Panc1 (cell line): ENCODE data around the gene CSF2RB. TPM values are rescaled to one million over a fixed set of nuclear protein-coding genes. Genes with fewer than 3 reads are reported as not detected.

ENCODE experiments used
- ATAC-seq: fragments of 200-7000 bp; cut with Tn5 transposase; 2 replicates; pipeline ENCODE4 v1.9.1; 2020; ENCODE audit warnings: mild to moderate bottlenecking, moderate library complexity
- BruUV-seq: library from RNA; stranded (reverse); fragments of 400-500 nt; replicated peaks from 2 replicates; lab custom pipeline; 2021; lab: Mats Ljungman, UMichigan
- CTCF ChIA-PET: fragments of 300-600 bp; sonication (Branson Sonifier 250); formaldehyde crosslinking; loops from one replicate; lab custom pipeline; 2022; ENCODE audit warnings: antibody characterized with exemption; lab: Charles Lee
- POLR2A ChIA-PET: fragments of 300-600 bp; sonication (Branson Sonifier 250); formaldehyde crosslinking; loops from one replicate; lab custom pipeline; 2022; ENCODE audit warnings: antibody characterized with exemption; lab: Charles Lee
- DNase-seq: peaks from one replicate; pipeline ENCODE4 v3.0.0-alpha.2; 2010; ENCODE audit warnings: low read depth, low spot score
- H3K27ac ChIP-seq: 2 replicates; pipeline ENCODE4 v1.5.1; 2011; ENCODE audit warnings: mild to moderate bottlenecking, low read length, inconsistent platforms
- H3K27me3 ChIP-seq: fragments of 200-500 bp; sonication (Bioruptor generic); 2 replicates; pipeline ENCODE4 v1.6.0; 2014; ENCODE audit warnings: low read length, inconsistent platforms; ENCODE audit not compliant: control insufficient read depth, insufficient read depth
- H3K36me3 ChIP-seq: fragments of 200-500 bp; sonication (Bioruptor generic); 2 replicates; pipeline ENCODE4 v1.5.1; 2014; ENCODE audit warnings: inconsistent platforms, mild to moderate bottlenecking, low read length, moderate library complexity; ENCODE audit not compliant: control insufficient read depth, insufficient read depth
- H3K4me1 ChIP-seq: 2 replicates; pipeline ENCODE4 v1.5.1; 2011; ENCODE audit warnings: inconsistent platforms, mild to moderate bottlenecking, low read length, moderate library complexity; ENCODE audit not compliant: control insufficient read depth, insufficient read depth
- H3K4me3 ChIP-seq, 2 experiments: 2 replicates each; pipeline ENCODE4 v1.5.1; 2011 to 2012; ENCODE audit warnings: low read depth in 2 of 2, low read length in 2 of 2, mild to moderate bottlenecking in 2 of 2, inconsistent platforms in 1 of 2, moderate library complexity in 1 of 2
- H3K9me3 ChIP-seq: fragments of 200-500 bp; sonication (Bioruptor generic); 2 replicates; pipeline ENCODE4 v1.5.1; 2014; ENCODE audit warnings: low read depth, mild to moderate bottlenecking, inconsistent platforms, low read length, moderate library complexity; ENCODE audit not compliant: control insufficient read depth, insufficient read depth
- CTCF ChIP-seq: fragments of 450-650 bp; IDR thresholded peaks from 2 replicates; pipeline ENCODE4 v1.5.1; 2017; ENCODE audit warnings: mild to moderate bottlenecking
- POLR2AphosphoS5 ChIP-seq: IDR thresholded peaks from 2 replicates; pipeline ENCODE4 v1.6.1; 2012; ENCODE audit warnings: mild to moderate bottlenecking, low read depth, low read length, moderate library complexity
- REST ChIP-seq, 2 experiments: IDR thresholded peaks; 2 replicates each; pipeline ENCODE4 v1.6.1; 2011 to 2012; ENCODE audit warnings: low read depth in 2 of 2, control low read depth in 1 of 2, low read length in 1 of 2, mild to moderate bottlenecking in 1 of 2, moderate library complexity in 1 of 2; ENCODE audit not compliant: insufficient read depth in 1 of 2
- SIN3A ChIP-seq: IDR thresholded peaks from 2 replicates; pipeline ENCODE4 v1.6.1; 2012; ENCODE audit warnings: low read depth, mild to moderate bottlenecking, low read length, moderate library complexity, borderline replicate concordance; ENCODE audit not compliant: insufficient read depth
- TCF7L2 ChIP-seq: IDR thresholded peaks from 2 replicates; pipeline ENCODE4 v1.6.1; 2011; ENCODE audit warnings: mild to moderate bottlenecking, low read depth, low read length, inconsistent platforms
- in situ Hi-C: cut with HindIII; loops from 2 replicates; pipeline ENCODE4 v1.10.0; 2016; ENCODE audit warnings: low sequenced_read_pairs, low pct_unique_long_range_greater_than_20kb
- intact Hi-C: fragments of 100-400 bp; cut with micrococcal nuclease; formaldehyde crosslinking; loops from one replicate; pipeline ENCODE4 v1.10.0; 2022; ENCODE audit not compliant: unreplicated experiment
- total RNA-seq: library from RNA; stranded (reverse); gene quantifications from one replicate; pipeline ENCODE4 v1.2.1, GENCODE V29; 2021; ENCODE audit not compliant: unreplicated experiment

The CSF2RB gene
- total RNA-seq, 1 experiment from 2014 or later = not detected

- Histone ChIP-seq H3K4me3 (no peak overlapping the region), H3K36me3 (no peaks in the 10 kb centered on the region), H3K4me1 (no peaks in the 10 kb centered on the region), H3K9me3 (no peaks in the 10 kb centered on the region), H3K27me3 (peaks cover 2% of the 10 kb centered on the region; the same call in 1 of the 2 replicates), H3K27ac (no peak overlapping the region)
- ATAC-seq (no peak), DNase-seq (no peak)
- BruUV-seq = no TSS peak
- TF ChIP-seq TCF7L2 = no peak
- ChIA-PET CTCF (no interaction called here), POLR2A (no interaction called here)
- intact Hi-C loops = no loop called here
- in situ Hi-C loops = no loop called here
Measured at GRCh38 chr22:36918586-36919284, 5.3 kb downstream of the CSF2RB start.

- in situ Hi-C loops = no loop called here
- DNase-seq (no peak), ATAC-seq (no peak)
- H3K9me3 ChIP-seq = no peaks in the 10 kb centered on the region
- intact Hi-C loops = no loop called here
- peaks cover 2% of the 10 kb centered on the region; the same call in 1 of the 2 replicates for H3K27me3 ChIP-seq
- BruUV-seq = no TSS peak
- TF ChIP-seq SIN3A (no peak), POLR2AphosphoS5 (no peak), TCF7L2 (no peak), CTCF (no peak), REST (IDR thresholded peaks at IDR 0.05; ENCODE audit: insufficient read depth in 1 of 2, low read depth in 2 of 2, low read length in 1 of 2) (no peak)
- no peaks in the 10 kb centered on the region for H3K36me3 ChIP-seq
- no peak overlapping the region for H3K27ac ChIP-seq
- ChIA-PET CTCF (no interaction called here), POLR2A (no interaction called here)
- H3K4me3 ChIP-seq = no peak overlapping the region
- no peaks in the 10 kb centered on the region for H3K4me1 ChIP-seq
Measured at GRCh38 chr22:36921309-36922104, 8.1 kb downstream of the CSF2RB start.
